Neural progenitor cell (in vitro differentiated cells): ENCODE data around the gene GJB3.

ENCODE experiments used
- CTCF ChIP-seq: fragments of 200-600 bp; sonication (generic); IDR thresholded peaks from 2 replicates; pipeline ENCODE4 v1.5.1; 2017; ENCODE audit warnings: antibody characterized with exemption, mild to moderate bottlenecking
- EZH2phosphoT487 ChIP-seq: fragments of 200-600 bp; sonication (generic); IDR thresholded peaks from 2 replicates; pipeline ENCODE4 v1.6.1; 2017; ENCODE audit warnings: antibody characterized with exemption

GRCh38 chr1:34816332-34816731 lies 35.3 kb downstream of the GJB3 start:
- no peak for TF ChIP-seq CTCF
- TF ChIP-seq EZH2phosphoT487, result no peak
